T follicular helper cell (primary cell): ENCODE measurements around the gene FBXO28.

Experiments used
- DNase-seq: peaks from one replicate; pipeline ENCODE4 v3.0.0-alpha.2; 2020; ENCODE audit warnings: low read depth

Gene FBXO28

DNA sequence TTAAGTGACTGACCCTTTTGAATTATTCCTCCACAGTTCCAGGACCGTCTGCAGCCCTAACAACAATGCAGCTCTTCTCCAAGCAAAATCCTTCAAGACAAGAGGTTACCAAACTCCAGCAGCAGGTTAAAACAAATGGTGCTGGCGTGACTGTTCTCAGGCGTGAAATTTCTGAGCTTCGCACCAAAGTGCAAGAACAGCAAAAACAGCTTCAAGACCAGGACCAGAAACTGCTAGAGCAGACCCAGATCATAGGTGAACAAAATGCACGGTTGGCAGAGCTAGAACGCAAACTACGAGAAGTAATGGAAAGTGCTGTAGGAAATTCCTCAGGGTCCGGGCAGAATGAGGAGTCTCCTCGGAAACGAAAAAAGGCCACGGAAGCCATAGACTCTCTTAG, 43.4 kb downstream of the FBXO28 start:
- DNase-seq = no peak

DNA sequence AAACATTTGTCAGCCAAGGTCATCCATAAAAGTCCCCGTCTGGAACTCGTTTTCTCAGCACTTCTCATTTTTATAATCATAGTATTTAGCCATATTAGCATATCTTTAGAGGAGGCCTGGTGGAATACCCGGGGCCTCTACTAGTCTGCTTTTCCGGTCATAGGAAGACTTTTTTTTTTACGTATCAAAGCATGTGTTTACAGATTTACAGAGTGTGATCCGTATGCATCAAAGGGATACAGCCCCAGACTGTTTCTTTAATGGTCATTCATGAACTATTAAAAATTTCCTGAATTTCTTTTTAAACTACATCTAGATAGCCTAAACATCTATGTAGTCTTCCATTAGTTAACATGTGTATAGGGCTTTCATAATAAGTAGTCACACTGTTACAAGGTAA, 45.6 kb downstream of the FBXO28 start:
- no peak for DNase-seq

DNA sequence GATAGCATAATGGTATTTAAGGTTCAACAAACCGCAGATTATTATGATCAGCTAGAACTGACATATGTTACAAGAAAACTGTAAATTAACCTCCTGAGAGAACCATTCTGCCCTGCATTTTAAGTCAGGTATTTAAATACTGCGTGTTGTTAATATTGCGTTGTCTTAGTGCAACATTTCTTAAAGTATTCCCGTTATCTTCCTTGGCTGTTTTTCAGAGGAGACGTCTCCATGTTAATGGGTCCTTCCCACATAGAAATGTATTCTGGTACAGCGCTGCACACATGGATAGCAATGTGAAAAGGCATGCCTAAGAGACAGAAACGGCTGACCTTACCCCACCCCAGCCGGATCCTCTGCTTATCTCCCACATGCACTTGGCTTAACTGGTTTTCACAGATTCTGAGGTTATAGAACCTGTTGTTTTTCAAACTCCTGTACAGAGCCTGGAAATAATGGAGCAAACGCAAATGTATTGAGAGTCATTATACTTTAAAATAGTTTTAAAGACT, 46.3 kb downstream of the FBXO28 start:
- no peak for DNase-seq

DNA sequence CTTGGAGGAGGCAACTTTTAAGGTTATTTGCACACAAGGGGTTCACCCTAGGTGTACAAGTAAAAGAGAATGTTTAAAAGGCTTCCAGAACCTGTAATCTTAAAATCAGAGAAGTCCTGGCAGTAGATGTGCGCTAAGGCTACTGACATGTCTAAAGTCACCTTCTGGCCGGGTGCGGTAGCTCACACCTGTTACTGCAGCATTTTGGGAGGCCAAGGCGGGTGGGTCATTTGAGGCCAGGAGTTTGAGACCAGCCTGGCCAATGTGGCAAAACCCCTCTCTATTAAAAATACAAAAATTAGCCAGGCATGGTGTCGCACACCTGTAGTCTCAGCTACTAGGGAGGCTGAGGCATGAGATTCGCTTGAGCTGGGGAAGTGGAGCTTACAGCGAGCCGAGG, 48.9 kb downstream of the FBXO28 start:
- no peak for DNase-seq

DNA sequence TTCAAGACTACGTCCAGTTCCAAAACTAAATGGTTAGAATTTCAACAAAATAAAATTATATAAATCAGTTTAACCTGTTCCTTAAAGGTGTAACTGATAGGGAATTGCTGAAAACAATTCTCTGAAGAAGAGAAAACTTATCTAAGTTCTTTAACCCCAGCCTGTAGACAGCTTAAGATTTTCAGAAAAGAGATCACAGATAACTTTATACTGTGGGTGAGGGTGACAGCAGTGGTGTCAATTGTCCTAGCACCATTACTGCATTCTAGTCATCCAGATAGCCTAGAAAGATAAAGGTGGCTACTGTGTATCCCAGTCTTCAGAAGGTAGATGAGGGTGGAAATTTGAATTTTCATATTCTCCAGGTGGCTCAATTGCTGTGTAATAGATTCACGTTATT, 49.4 kb downstream of the FBXO28 start:
- no peak for DNase-seq

DNA sequence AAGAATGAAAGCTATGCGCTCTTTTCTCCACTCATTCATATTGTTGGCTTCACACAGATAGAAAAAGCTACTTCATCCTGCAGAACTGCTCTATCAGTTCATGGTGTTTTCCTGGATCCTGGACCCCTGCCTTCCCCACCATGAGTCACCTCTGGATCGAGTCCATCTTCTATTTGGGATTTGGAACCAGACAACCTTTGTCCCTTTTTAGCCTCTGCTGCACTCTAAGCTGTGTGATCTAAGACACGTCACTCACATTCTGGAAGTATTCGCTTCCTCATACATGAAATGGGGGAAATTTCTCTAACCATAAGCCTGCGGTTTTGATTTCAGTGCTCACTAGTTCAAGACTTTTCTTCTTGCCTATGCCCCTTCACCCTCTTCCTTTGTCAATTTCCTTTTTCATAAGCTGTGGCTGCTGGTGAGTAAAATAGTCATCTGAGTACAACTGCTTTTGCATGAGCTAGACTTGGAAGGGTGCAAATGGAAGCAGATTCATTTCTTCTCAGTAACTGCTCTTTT, 55.0 kb downstream of the FBXO28 start:
- no peak for DNase-seq

DNA sequence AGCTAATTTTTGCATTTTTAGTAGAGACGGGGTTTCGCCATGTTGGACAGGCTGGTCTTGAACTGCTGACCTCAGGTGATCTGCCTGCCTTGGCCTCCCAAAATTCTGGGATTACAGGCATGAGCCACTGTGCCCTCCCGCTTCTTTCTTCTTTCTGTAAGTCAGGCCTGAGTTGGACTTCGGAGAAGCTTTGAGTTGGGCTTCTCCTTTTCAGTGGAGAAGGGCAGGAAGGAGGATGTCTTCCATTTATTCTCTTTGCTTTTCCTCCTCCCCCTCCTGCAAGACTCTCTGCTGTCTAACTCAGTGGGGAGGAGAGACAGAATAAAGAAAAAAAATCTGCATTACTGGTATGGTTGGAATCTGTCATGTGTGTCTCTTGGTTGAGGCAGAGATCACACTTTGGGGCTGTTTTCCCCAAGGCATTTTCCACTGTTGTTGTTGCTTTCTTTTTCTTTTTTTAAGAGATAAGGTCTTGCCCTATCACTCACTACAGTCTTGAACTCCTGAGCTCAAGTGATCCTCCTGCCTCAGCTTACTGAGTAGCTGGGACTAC, 55.9 kb downstream of the FBXO28 start:
- DNase-seq = no peak

DNA sequence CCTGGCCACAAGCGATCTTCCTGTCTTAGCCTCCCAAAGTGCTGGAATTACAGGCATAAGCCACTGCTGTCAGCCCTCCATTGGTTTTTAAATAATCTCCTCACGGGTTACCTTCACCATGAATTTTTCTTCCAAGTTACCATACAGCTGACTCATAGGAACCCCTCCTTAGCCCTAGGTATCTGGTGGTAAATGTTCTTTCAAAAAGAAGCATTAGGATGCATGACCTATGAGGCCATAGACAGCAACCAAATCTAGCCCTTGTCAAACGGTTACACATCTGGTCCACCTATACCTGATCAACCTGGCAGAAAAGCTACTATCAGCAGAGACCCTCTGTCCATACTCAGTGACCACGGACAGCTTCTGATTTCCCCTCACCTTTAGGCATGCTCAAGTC, 56.4 kb downstream of the FBXO28 start:
- DNase-seq = no peak

DNA sequence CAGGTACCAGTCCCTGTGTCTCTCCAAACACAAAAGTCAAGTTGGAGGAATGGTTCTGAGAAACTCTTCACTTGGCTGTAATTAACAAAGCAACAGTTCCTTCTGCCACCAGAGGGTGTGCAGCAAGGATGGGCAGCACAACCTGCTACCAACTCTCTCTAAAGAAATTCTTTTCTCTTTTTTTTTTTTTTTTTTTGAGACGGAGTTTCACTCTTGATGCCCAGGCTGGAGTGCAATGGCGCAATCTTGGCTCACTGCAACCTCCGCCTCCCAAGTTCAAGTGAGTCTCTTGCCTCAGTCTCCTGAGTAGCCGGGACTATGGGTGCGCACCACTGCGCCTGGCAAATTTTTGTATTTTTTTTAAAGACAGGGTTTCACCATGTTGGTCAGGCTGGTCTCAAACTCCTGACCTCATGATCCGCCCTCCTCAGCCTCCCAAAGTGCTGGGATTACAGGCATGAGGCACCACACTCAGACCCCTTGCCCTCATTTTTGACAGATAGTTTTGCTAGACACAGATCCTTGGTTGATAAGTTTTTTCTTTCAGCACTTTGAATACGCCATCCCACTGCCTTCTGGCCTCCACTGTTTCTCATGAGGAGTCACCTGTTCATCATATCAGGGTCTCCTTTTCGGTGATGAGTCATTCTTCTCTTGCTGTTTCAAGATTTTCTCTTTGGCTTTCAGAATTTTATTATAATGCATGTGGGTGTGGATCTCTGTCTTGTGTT, 57.0 kb downstream of the FBXO28 start:
- peak; percentile 38 for DNase-seq

DNA sequence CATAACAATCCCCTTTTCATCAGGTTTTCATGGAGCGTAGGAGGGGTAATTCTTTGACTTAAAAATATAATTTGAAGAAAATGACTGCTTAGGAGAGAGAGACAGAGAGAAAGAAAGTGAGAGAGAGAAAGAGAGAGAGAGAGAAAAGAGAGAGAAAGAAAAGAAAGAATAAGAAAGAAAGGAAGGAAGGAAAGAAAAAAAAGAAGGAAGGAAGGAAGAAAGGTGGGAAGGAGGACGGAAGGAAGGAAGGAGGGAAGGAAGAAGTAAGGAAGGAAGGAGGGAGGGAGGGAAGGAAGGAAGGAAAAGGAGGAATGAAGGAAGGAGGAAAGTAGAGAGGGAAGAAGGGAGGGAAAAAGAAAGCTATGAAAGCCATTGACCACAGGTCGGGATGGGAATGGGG, 58.3 kb downstream of the FBXO28 start:
- DNase-seq = no peak

DNA sequence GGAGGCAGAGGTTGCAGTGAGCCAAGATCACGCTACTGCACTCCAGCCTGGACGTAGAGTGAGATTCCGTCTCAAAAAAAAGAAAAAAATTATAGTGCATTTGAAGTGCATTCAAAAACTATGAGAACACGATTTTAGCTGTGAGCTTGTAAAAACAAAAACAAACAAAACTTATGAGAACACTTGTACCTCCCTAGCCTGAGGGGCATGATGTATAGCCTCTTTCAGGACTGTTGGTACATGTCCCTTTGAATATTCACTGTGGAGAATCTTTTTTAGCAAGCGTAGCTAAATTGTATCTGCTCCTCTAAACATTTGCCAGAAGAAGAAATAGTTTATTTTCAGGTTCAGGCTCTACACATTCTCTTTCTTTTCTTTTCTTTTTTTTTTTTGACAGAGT, 59.6 kb downstream of the FBXO28 start:
- no peak for DNase-seq

DNA sequence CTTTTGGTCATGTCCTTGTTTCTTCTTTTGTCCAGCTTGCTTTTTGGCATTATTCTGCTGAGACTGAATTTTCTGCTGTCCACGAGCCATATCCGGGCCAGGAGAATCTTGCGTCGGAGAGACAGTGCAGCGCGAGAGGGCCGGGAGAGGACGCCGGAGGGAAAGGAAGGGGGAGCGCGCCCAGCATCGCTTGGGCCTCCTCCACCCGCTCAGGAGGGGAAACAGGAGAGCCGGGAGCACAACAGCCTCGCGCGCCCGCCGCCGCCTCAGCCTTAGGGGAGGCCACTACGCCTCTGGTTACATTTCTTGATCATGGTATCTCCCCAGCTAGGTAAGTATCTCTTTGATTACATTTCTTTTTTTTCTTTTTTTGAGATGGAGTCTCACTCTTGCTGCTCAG, 61.7 kb downstream of the FBXO28 start:
- DNase-seq = no peak

DNA sequence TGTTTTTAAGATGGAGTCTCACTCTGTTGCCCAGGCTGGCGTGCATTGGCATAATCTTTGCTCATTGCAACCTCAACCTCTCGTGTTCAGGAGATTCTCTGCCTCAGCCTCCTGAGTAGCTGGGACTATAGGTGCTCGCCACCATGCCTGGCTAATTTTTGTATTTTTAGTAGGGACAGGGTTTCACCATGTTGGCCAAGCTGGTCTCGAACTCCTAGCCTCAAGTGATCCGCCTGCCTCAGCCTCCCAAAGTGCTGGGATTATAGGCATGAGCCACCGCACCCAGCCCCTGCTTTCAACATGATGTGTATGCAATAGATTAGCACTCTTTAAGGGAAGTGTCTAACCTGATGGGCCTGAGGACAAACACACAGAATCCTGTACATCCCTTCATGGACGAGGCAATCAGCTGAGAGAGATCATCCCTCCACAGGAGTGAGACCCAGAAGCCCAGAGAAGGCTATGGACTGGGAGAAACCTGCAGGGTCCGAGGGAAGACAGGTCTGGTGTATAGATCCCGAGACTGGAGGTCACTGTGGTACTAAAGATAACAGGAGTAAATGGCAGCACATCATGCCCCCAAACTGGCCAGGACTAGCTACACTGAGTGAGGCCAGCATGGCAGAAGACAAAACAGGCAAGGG, 63.6 kb downstream of the FBXO28 start:
- DNase-seq = no peak

DNA sequence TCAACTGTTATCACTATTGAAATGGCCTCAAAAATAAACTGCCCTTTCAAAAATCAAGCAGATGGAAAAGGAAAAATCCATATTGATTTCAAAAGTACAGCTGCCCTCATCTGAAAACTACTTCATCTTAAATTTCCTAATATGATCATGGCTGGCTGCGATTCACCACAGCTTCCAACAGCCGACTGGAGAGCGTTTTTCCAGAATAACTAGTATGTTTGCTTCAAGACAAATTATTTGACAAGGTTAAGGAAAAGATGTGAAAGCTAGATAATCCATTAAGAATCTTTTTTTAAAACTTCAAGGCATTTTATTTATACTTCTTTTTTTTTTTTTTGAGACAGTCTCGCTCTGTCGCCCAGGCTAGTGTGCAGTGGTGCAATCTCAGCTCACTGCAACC, 65.0 kb downstream of the FBXO28 start:
- DNase-seq = no peak

DNA sequence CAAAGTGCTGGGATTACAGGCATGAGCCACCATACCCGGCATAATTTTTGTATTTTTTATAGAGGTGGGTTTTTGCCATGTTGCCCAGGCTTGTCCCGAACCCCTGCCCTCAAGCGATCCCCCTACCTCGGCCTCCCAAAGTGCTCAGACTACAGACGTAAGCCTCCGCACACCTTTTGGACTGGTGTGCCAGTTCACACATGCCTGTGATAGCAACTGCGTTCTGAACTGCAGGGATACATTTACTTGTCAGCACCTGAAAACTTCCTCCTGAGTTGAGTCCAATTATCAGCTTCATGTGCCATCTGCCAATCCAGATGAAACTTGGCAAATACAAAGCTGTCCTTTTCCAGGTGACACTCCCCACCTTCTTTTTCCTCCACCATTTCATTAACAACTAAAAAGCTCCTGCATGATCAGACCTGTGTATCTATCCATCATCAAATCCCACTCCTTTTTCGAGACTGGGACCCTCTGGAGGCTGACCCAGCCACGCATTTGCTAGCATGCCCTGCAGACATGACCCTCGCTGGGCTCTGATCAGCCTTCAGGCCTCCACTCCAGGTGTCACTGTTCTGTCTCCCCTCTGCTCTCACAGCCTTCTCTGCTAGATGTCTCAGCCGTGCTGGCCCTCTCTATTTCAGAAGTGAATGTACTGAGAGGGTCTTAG, 67.0 kb downstream of the FBXO28 start:
- DNase-seq = no peak

DNA sequence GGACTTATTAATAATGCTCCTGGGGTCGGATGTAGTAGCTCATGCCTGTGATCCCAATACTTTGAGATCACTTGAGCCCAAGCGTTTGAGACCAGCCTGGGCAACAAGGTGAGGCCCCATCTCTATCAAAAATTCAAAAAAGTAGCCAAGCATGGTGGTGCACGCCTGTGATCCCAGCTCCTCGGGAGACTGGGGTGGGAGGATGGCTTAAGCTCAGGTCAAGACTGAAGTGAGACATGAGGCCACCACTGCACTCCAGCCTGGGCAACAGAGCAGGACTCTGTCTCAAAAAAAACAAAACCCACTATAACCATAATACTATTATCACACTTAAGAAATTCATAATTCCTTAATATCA, 67.5 kb downstream of the FBXO28 start:
- DNase-seq = no peak

DNA sequence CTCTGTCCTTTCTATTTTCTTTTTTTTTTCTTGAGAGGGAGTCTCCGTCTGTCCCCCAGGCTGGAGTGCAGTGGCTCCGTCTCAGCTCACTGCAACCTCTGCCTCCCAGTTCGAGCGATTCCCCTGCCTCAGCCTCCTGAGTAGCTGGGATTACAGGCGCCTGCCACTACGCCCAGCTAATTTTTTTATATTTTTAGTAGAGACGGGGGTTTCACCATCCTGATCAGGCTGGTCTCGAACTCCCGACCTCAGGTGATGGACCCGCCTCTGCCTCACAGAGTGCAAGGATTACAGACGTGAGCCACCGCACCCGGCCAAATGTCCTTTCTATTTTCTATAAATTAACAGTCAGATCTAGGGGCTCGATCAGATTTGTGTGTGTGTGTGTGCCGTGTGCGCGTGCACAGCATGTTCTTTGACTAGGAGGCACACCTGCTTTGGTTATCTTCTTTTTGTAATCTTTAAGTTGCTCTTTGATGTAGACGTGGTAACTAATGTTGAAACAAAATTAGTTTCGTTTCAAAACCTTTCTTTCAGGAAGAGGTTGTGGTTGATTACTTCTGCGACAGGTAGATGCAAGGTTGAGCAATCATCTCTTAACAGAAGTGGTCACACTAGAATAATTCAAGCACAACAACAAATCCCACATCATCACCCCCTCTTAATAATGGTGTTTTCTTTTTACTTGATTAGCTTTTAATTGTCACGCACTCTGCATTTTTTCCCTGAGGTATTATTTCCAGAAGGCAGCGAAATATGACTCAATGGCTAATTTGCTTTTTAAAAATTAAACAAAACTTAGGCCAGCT, 68.3 kb downstream of the FBXO28 start:
- peak; percentile 39 for DNase-seq

DNA sequence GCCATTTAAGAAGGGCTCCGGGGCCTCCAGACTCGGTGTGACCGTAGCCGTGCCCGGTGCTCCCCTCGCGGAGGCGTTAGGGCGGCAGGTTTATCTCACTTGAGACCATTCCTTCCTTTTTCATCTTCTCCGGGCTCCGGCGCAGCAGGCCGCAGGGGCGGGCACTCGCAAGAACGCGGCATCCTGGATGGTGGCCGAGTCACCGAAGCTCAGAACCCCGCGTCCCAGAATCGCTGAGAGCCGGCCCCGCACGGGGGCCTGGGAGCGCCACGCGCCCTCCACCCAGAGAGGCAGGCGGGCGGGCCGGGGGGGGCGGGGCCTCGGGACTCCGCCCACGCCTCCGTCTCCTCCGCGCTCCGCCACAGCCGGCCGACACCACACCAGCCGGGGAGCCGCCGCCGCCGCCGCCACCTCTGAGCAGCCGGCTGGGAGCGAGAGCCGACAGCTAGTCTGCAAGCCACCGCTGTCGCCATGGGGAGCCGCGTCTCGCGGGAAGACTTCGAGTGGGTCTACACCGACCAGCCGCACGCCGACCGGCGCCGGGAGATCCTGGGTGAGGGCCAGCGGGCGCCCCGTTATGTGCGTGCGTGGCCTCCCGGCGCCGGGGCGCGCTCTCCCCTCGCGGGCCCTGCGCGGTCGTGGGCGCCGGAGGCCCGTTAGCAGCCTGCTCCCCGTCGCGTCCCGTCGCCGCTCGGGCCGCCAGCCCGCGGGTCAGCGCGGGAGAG, 69.1 kb downstream of the FBXO28 start, which contains the start of gene DEGS1:
TSS of gene DEGS1 (plus strand) at position 375 of the 725 bp plus-strand sequence. CDS start at position 472, 97 bp downstream.
- DNase-seq = peak; percentile 79

DNA sequence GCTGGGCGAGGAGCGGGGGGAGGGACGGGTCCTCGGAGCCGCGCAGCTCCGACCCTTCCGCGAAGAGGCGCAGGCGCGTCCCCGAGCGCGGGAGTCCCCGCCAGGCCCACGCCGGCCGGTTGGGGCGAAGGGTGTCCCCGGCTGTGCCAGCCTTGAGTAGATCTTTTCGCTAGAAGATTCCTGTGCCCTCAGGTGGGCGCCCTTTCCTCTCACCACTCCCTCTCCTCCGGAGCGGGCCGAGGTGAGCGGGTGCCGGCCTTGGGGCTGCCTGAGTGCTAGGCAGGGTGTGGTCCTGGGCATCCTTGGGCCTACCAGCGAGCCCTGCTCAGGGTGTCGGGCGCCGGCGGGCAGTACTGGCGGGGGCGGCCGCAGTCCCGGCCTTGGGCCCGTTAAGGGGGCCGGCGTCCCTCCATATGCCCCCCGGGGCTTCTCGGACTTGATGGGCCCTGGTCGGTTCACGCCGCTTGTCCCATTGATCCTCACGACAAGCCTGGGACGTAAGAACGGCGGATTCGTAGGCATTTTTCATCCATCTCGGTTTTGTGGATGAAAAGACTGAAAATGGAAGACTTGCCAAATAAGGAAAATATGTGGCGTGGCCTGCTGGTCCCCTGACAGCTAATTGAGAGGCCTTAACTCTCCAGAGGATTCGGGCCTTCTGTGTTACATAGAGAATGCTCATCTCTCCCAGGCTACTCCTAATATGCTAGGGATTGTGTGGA, 69.8 kb downstream of the FBXO28 start:
- DNase-seq = peak; percentile 29

DNA sequence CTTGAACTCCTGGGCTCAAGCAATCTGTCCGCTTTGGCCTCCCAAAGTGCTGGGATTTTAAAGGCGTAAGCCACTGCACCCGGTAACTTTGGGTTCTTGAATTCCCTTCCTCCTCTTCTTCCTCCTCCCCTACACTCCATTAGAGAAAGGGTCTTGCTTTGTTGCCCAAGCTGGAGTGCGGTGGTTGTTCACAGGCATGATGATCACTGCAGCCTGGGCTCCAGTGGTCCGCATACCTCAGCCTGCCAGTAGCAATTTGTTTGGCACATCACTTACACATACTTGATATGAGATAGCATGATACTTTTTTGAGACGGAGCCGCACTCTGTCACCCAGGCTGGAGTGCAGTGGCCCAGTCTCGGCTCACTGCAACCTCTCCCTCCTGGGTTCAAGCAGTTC, 71.3 kb downstream of the FBXO28 start:
- DNase-seq = no peak
